Measurements from ENCODE around the gene LGALS7.

GRCh38 chr19:38735257-38735686, 38.0 kb downstream of the LGALS7 start:
- no peak for TF ChIP-seq CTCF (IDR thresholded peaks at IDR 0.05)
- no peak for TF ChIP-seq POLR2A (IDR thresholded peaks at IDR 0.05)

Data from tibial nerve (tissue), 3 donors.